ENCODE data around the gene SPDYE2B.
"Not testable (repeated sequence)": the region's sequence is repeated elsewhere in the genome, so short reads cannot be mapped to it uniquely, and the experiment has no call there.

SPDYE2B gene

GRCh38 chr7:102664765-102665164 lies 14.6 kb downstream of the SPDYE2B start:
- not testable (repeated sequence) for H3K36me3 ChIP-seq (ENCODE audit: control insufficient read depth, low read depth, low read length); H3K4me3 ChIP-seq (ENCODE audit: low read length); H3K9ac ChIP-seq (ENCODE audit: low read length); H3K4me1 ChIP-seq (ENCODE audit: control insufficient read depth, low read depth, low read length); H3K9me3 ChIP-seq (ENCODE audit: control insufficient read depth, low read depth, low read length); H3K27me3 ChIP-seq (ENCODE audit: control insufficient read depth, insufficient read depth, low read length); H3K27ac ChIP-seq (ENCODE audit: low read length)

DNA sequence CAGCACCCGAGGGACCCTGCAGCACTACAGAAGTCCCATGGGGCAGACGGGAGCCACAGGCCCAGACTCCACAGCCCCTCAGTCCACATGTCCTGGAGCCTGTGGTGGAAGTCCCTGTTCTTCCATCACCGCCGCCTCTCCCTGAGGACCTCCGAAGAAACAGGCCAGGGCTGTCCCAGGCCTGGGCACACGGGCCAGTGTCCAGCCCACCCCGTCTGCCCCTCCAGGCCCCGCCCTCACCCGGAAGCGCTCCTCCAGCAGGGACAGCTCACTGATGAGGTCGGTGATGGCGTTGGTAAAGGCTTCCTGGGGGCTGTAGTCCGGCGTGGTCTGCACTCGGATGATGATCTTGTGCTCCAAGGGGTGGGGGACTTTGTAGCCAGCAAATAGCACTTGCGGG lies 16.7 kb downstream of the SPDYE2B start:
- H3K9ac ChIP-seq (ENCODE audit: low read length); H3K9me3 ChIP-seq (ENCODE audit: control insufficient read depth, low read depth, low read length); H3K4me3 ChIP-seq (ENCODE audit: low read length); H3K27ac ChIP-seq (ENCODE audit: low read length); H3K36me3 ChIP-seq (ENCODE audit: control insufficient read depth, low read depth, low read length); H3K4me1 ChIP-seq (ENCODE audit: control insufficient read depth, low read depth, low read length); H3K27me3 ChIP-seq (ENCODE audit: control insufficient read depth, insufficient read depth, low read length): not testable (repeated sequence)

- H3K4me3 ChIP-seq (ENCODE audit: low read length); H3K4me1 ChIP-seq (ENCODE audit: control insufficient read depth, low read depth, low read length); H3K36me3 ChIP-seq (ENCODE audit: control insufficient read depth, low read depth, low read length); H3K9me3 ChIP-seq (ENCODE audit: control insufficient read depth, low read depth, low read length); H3K27ac ChIP-seq (ENCODE audit: low read length); H3K27me3 ChIP-seq (ENCODE audit: control insufficient read depth, insufficient read depth, low read length); H3K9ac ChIP-seq (ENCODE audit: low read length): not testable (repeated sequence)
Measured at GRCh38 chr7:102667523-102667922, 17.4 kb downstream of the SPDYE2B start.

GRCh38 chr7:102671166-102671955 lies 21.2 kb downstream of the SPDYE2B start, which contains the start of gene POLR2J2:
POLR2J2 (minus strand) TSS chr7:102671663; CDS start chr7:102671601, 62 bp downstream.
- not testable (repeated sequence) for H3K4me1 ChIP-seq (ENCODE audit: control insufficient read depth, low read depth, low read length); H3K36me3 ChIP-seq (ENCODE audit: control insufficient read depth, low read depth, low read length); H3K9ac ChIP-seq (ENCODE audit: low read length); H3K27me3 ChIP-seq (ENCODE audit: control insufficient read depth, insufficient read depth, low read length); H3K27ac ChIP-seq (ENCODE audit: low read length); H3K9me3 ChIP-seq (ENCODE audit: control insufficient read depth, low read depth, low read length)
- peak within 1 kb of the TSS; percentile 40 for H3K4me3 ChIP-seq (ENCODE audit: low read length)

- not testable (repeated sequence) for H3K27ac ChIP-seq (ENCODE audit: low read length); H3K27me3 ChIP-seq (ENCODE audit: control insufficient read depth, insufficient read depth, low read length); H3K4me3 ChIP-seq (ENCODE audit: low read length); H3K4me1 ChIP-seq (ENCODE audit: control insufficient read depth, low read depth, low read length); H3K36me3 ChIP-seq (ENCODE audit: control insufficient read depth, low read depth, low read length); H3K9ac ChIP-seq (ENCODE audit: low read length); H3K9me3 ChIP-seq (ENCODE audit: control insufficient read depth, low read depth, low read length)
Measured at GRCh38 chr7:102671956-102672307, 21.8 kb downstream of the SPDYE2B start.

GRCh38 chr7:102673447-102674067 lies 23.4 kb downstream of the SPDYE2B start:
- H3K27ac ChIP-seq (ENCODE audit: low read length); H3K27me3 ChIP-seq (ENCODE audit: control insufficient read depth, insufficient read depth, low read length); H3K4me3 ChIP-seq (ENCODE audit: low read length); H3K36me3 ChIP-seq (ENCODE audit: control insufficient read depth, low read depth, low read length); H3K9me3 ChIP-seq (ENCODE audit: control insufficient read depth, low read depth, low read length); H3K9ac ChIP-seq (ENCODE audit: low read length); H3K4me1 ChIP-seq (ENCODE audit: control insufficient read depth, low read depth, low read length): not testable (repeated sequence)

GRCh38 chr7:102675545-102675944 lies 25.4 kb downstream of the SPDYE2B start:
- H3K36me3 ChIP-seq (ENCODE audit: control insufficient read depth, low read depth, low read length); H3K4me3 ChIP-seq (ENCODE audit: low read length); H3K27ac ChIP-seq (ENCODE audit: low read length); H3K9ac ChIP-seq (ENCODE audit: low read length); H3K4me1 ChIP-seq (ENCODE audit: control insufficient read depth, low read depth, low read length); H3K9me3 ChIP-seq (ENCODE audit: control insufficient read depth, low read depth, low read length); H3K27me3 ChIP-seq (ENCODE audit: control insufficient read depth, insufficient read depth, low read length): not testable (repeated sequence)

DNA sequence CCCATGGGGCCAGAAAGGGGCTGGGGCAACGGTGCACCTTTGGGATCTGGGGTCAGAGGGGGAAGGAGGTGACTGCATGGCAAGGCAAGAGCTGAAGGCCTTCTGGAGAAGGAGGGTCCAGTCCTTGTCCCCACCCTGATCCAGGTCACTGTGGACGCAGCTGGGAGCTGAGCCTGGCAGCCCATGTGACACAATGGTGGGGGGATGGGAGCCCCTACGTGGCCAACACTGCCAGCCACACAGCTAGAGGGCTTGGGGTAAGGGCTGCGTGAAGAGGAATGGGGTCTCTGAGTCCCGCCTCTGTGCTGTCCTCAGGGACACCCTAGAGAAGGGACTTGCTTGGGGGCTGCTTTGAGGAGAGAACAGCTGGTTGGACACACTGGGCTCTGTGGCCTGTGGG lies 30.7 kb downstream of the SPDYE2B start:
- not testable (repeated sequence) for H3K9ac ChIP-seq (ENCODE audit: low read length); H3K9me3 ChIP-seq (ENCODE audit: control insufficient read depth, low read depth, low read length); H3K4me3 ChIP-seq (ENCODE audit: low read length); H3K27me3 ChIP-seq (ENCODE audit: control insufficient read depth, insufficient read depth, low read length); H3K36me3 ChIP-seq (ENCODE audit: control insufficient read depth, low read depth, low read length); H3K4me1 ChIP-seq (ENCODE audit: control insufficient read depth, low read depth, low read length); H3K27ac ChIP-seq (ENCODE audit: low read length)

GRCh38 chr7:102682560-102682959 lies 32.4 kb downstream of the SPDYE2B start:
- H3K4me3 ChIP-seq (ENCODE audit: low read length); H3K27me3 ChIP-seq (ENCODE audit: control insufficient read depth, insufficient read depth, low read length); H3K9me3 ChIP-seq (ENCODE audit: control insufficient read depth, low read depth, low read length); H3K9ac ChIP-seq (ENCODE audit: low read length); H3K36me3 ChIP-seq (ENCODE audit: control insufficient read depth, low read depth, low read length); H3K27ac ChIP-seq (ENCODE audit: low read length); H3K4me1 ChIP-seq (ENCODE audit: control insufficient read depth, low read depth, low read length): not testable (repeated sequence)

- H3K27me3 ChIP-seq (ENCODE audit: control insufficient read depth, insufficient read depth, low read length); H3K4me1 ChIP-seq (ENCODE audit: control insufficient read depth, low read depth, low read length); H3K4me3 ChIP-seq (ENCODE audit: low read length); H3K9me3 ChIP-seq (ENCODE audit: control insufficient read depth, low read depth, low read length); H3K36me3 ChIP-seq (ENCODE audit: control insufficient read depth, low read depth, low read length); H3K27ac ChIP-seq (ENCODE audit: low read length); H3K9ac ChIP-seq (ENCODE audit: low read length): not testable (repeated sequence)
Measured at GRCh38 chr7:102688299-102689036, 38.3 kb downstream of the SPDYE2B start.

DNA sequence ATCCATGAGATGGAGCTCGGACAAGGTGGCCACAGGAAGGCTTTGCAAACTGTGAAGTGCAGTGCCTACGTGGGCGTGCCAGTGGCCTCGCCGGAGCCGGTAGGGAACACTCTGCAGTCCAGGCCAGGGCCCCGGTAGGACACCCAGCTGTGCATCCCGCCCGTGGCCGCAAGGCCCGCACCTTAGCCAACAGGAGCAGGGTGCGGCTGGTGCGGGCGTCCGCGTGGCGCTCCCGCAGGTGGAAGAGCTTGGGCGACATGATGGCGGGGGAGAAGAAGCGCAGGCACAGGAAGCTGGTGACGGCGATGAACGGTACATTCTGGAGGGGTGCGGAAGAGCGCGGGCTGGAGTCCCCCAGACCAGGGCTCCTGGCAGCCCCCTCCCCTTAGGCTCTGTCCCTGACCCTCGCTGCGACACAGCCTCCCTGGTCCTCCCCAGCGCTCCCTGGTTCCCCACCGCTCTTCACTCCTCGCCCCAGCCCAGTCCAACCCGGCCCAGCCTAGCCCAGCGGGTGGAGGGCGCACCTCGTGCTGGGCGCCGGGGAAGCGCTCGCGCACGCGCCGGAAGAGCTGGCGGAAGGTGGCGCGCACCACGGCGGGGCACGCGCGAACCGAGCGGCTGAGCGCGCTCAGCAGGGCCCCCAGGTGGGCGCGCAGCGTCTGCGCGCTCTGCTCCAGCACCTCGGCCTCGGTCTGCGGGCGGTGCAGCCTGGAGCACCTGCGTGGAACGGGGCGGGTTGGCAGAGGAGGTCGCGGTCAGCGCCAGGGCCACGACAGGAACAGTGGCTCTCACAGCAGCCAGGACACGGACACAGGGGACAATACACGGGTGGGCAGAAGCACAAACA lies 39.5 kb downstream of the SPDYE2B start:
- H3K36me3 ChIP-seq (ENCODE audit: control insufficient read depth, low read depth, low read length); H3K4me1 ChIP-seq (ENCODE audit: control insufficient read depth, low read depth, low read length); H3K9me3 ChIP-seq (ENCODE audit: control insufficient read depth, low read depth, low read length); H3K27ac ChIP-seq (ENCODE audit: low read length); H3K9ac ChIP-seq (ENCODE audit: low read length); H3K27me3 ChIP-seq (ENCODE audit: control insufficient read depth, insufficient read depth, low read length); H3K4me3 ChIP-seq (ENCODE audit: low read length): not testable (repeated sequence)

Measured in iPS-18a (cell line).